ENCODE results near the gene ABCB9.
"Not testable (repeated sequence)": the region's sequence is repeated elsewhere in the genome, so short reads cannot be mapped to it uniquely, and the experiment has no call there.

ABCB9 gene

GRCh38 chr12:122908915-122909314 is 57.3 kb downstream of the ABCB9 start:
- H3K4me3 ChIP-seq (ENCODE audit: low read depth, low read length): no peak overlapping the region
- DNase-seq (ENCODE audit: low read depth): no peak
- no peak for TF ChIP-seq CTCF (IDR thresholded peaks at IDR 0.05; ENCODE audit: control insufficient read depth, extremely low read depth, insufficient read depth)

DNA sequence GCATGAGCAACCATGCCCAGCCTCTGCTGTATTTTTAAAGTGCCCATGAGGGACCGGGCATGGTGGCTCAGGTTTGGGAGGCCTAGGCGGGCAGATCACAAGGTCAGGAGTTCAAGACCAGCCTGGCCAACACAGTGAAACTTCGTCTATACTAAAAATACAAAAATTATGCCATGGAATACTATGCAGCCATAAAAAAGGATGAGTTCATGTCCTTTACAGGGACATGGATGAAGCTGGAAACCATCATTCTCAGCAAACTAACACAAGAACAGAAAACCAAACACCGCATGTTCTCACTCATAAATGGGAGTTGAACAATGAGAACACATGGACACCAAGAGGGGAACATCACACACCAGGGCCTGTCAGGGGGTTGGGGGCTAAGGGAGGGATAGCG is 61.0 kb downstream of the ABCB9 start:
- H3K4me3 ChIP-seq (ENCODE audit: low read depth, low read length); DNase-seq (ENCODE audit: low read depth): not testable (repeated sequence)

DNA sequence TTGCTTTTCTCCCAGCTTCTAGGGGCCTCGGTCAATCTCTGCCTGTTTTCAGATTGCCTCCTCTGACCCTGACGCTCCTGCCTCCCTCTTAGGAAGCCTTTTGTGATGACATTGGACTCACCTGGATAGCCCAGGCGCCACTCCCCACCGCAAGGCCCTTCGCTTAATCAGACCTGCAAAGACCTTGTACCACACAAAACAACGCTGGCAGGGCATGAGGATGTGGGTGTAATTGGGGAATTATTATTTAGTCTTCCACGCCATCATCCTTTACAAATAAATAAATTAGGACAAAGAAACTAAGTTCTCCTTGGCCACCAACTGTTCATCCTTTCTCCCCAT is 62.6 kb downstream of the ABCB9 start:
- TF ChIP-seq CTCF (IDR thresholded peaks at IDR 0.05; ENCODE audit: control insufficient read depth, extremely low read depth, insufficient read depth): no peak
- no peak overlapping the region for H3K4me3 ChIP-seq (ENCODE audit: low read depth, low read length)
- no peak for DNase-seq (ENCODE audit: low read depth)

DNA sequence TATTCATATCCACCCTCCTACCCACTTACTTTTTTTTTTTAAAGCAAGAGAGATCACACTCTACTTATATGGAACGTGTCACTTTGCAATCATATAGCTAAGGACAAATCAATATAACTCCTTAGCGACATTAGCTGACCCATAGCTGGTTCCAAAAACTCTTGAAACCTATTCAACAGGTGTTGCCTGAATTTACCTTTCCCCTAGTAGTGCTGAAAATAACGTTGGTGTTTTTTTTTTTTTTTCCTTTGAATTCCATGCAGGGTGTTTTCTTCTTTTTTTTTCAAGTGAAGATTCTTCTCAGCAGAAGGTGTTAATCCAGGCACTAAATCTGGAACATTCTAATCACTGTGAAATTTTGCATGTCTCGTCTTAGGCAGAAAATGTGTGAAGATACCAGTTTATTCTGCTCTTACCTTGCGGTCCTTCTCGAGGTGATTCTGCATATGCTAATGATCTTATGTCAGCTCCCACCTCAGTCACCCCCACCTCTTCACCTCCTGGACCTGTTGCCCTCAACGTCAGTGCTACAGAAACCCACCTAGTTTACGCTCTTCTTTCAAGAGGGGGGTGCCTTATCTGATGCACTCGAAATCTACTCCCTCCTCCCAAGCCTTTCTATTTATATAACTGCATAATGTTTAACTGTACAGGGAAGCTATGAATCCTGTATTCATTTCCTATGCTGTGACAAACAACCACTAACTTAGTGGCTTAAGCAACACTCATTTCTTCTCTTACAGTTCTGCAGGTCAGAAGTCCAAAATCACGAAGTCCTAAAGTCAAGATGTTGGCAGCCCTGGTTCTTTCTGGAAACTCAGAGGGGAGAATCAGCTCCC is 63.2 kb downstream of the ABCB9 start:
- no peak for DNase-seq (ENCODE audit: low read depth)
- H3K4me3 ChIP-seq (ENCODE audit: low read depth, low read length): no peak overlapping the region
- TF ChIP-seq CTCF (IDR thresholded peaks at IDR 0.05; ENCODE audit: control insufficient read depth, extremely low read depth, insufficient read depth): no peak

GRCh38 chr12:122899887-122900286 is 66.4 kb downstream of the ABCB9 start:
- TF ChIP-seq CTCF (IDR thresholded peaks at IDR 0.05; ENCODE audit: control insufficient read depth, extremely low read depth, insufficient read depth): no peak
- H3K4me3 ChIP-seq (ENCODE audit: low read depth, low read length): no peak overlapping the region
- no peak for DNase-seq (ENCODE audit: low read depth)

DNA sequence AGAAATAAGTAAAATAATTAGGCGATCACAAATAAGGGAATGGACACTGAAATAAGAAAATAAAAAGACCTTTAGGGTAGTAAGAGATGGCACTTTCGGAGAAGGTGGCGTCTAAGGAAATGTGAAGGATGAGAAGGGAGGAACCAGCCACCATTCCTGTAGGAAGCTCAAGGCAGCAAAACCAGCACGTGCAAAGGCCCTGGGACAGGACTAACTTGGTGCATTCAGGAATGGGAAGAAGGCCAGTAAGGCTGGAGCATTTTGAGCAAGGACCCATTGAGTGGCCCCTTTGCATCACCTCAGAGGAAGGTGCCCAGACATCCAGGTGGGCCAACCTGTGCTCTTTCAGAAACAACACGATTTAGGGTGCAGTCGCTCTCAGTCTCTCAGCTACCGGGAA is 69.6 kb downstream of the ABCB9 start:
- H3K4me3 ChIP-seq (ENCODE audit: low read depth, low read length): no peak overlapping the region
- no peak for TF ChIP-seq CTCF (IDR thresholded peaks at IDR 0.05; ENCODE audit: control insufficient read depth, extremely low read depth, insufficient read depth)

GRCh38 chr12:122895704-122896636 is 70.3 kb downstream of the ABCB9 start, which contains the start of gene VPS37B:
Gene VPS37B (minus strand): TSS chr12:122896124. CDS start chr12:122896062, 62 bp downstream.
- peak within 1 kb of the TSS; percentile 74 for H3K4me3 ChIP-seq (ENCODE audit: low read depth, low read length)
- no peak for TF ChIP-seq CTCF (IDR thresholded peaks at IDR 0.05; ENCODE audit: control insufficient read depth, extremely low read depth, insufficient read depth)
- peak; percentile 40 for DNase-seq (ENCODE audit: low read depth)

More for the DNA sequence above, 69.6 kb downstream of the ABCB9 start:
- DNase-seq (ENCODE audit: low read depth): no peak
